SKM-1 (cell line): ENCODE results near the gene ZYG11A.

ENCODE experiments used
- DNase-seq: peaks from one replicate; lab custom pipeline; 2025; ENCODE audit not compliant: unreplicated experiment; lab: John Stamatoyannopoulos, UW

Gene ZYG11A

DNA sequence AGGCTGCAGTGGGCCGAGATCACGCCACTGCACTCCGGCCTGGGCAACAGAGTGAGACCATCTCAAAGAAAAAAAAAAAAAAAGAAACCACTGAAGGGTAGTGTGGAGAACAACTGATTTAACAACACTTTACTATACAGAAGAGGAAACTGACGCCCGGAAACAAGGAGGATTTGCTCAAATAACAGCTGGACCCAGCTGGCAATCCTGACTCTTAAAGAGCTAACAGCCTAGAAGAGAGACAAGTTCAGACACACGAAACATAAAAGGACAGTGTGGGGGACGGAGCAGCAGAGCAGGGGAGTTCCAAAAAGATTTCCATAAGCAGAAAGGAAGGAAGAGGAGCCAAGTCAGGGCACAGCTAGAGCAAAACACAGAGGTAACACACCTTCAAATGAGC is 74.6 kb downstream of the ZYG11A start:
- DNase-seq: no peak

DNA sequence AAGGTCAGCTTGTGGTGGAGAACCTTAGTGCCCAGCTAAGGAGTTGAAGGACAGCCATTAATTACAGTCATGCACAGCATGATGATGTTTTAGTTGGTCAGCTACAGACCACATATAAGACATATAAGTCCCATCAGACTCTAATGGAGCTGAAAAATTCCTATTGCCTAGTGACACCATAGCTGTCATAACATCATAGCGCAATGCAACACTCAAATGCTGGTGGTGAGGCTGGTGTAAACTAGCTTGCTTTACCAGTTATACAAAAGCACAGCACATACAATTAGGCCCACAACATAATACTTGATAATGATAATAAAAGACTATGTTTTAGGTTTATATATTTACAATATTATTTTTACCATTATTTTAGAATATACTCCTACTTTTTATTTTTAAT is 75.0 kb downstream of the ZYG11A start:
- DNase-seq: no peak

DNA sequence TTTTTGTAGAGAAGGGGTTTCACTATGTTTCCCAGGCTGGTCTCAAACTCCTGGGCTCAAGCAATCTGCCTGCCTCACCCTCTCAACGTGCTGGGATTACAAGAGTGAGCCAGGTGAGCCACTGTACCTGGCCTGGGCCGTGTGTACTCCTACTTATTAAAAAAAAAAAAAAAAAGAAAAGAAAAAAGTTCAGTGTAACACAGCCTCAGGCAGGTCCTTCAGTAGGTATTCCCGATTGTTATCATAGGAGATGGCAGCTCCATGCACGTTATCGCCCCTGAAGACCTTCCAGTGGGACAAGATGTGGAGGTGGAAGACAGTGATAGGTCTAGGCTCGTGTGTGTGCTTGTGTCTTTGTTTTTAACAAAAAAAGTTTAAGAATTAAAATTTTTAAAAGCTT is 75.6 kb downstream of the ZYG11A start:
- no peak for DNase-seq

DNA sequence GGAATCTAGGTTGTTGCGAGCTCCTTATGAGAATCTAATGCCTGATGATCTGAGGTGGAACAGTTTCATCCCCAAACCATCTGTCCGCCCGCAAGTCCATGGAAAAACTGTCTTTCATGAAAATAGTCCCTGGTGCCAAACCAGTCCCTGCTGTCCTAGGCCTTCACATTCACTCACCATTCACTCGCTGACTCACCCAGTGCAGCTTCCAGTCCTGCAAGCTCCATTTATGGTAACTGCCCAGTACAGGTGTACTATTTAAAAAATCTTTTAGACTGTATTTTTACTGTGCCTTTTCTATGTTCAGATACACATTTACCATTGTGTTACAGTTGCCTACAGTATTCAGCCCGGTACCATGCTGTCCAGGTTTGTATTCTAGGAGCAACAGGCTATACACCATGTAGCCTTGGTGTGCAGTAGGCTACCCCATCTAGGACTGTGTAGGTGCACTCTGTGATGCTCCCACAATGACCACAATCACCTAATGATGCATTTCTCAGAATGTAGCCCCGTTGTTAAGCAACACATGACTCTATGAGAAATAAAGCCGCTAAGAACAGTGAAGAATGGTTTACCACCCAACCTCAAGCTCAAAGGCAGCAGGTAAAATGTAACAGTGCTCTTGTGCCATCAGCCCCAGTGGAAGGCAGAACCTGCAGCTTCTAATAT is 76.6 kb downstream of the ZYG11A start:
- no peak for DNase-seq

DNA sequence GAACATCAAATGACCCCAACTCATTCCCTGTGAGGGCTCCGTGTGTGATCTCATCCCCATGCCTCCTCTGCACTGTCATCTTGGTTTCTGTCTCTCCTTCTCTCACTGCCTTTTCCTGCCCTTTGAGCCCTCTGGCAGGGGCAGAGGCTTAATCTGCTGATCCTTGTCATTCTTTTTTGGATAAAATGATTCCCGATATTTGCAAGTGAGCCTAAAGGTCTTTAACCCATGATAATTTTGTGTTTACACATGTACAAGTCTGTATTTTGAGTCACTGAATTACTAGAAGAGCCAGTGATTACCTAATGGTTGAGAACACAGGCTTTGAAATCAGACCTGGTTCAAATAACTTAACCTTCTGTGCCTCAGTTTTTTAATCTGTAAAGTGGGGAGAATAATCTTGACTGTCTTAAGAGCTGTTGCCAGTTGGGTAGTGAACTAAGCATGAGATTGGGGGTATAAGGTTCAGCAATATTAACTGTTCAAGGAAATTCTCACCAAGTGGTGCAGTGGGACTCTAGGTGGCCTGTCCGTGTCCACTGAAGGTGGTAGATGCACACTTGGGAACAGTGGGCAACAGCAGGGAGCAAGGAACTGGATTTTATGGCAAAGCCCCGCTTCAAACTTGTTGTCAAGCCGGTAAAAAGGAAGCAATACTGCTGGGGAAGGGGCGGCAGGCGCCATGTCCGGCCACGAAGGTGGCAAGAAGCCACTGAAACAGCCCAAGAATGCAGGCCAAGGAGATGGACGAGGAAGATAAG is 77.3 kb downstream of the ZYG11A start:
- no peak for DNase-seq

DNA sequence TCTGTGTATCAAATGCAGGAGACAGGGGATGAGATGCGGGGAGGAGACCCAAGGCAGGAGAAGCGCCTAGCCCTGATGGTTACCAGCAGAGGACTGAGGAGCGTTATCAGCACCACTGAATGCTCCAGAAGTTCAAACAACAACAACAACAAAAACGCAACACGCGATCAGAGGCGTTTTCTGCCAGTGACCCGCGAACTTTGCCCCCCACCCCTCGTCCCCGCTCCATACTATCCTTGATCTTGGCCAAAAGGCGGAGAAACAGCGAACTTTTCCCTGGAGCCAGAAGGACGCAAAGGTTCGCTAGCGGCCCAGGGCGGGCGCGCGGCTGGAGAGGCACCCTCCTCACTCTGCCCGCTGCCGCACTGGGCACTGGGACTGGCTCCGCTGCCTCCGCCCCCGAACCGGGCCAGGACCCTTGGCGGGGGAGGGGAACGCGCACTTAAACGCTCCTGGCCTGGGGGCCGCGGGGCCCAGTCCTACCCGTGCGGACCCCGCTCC is 78.3 kb downstream of the ZYG11A start:
- DNase-seq: no peak

DNA sequence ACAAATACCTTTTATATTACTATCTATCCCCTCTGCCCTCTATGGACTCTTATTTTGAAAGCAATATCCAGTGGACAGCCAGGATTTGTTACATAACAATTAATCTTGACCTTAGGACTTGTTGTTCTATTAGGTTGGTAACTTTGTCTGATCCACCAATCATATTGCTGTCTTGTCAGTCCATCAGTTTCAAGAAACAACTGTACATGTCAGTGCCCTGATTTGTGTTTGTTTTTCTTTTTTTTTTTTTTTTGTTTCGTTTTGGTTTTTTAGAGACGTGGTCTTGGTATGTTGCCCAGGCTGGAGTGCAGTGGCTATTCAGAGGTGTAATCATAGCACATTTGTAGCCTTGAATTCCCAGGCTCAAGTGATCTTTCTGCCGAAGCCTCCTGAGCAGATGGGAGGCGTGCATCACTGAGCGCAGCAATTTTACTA is 83.0 kb downstream of the ZYG11A start:
- DNase-seq: no peak

DNA sequence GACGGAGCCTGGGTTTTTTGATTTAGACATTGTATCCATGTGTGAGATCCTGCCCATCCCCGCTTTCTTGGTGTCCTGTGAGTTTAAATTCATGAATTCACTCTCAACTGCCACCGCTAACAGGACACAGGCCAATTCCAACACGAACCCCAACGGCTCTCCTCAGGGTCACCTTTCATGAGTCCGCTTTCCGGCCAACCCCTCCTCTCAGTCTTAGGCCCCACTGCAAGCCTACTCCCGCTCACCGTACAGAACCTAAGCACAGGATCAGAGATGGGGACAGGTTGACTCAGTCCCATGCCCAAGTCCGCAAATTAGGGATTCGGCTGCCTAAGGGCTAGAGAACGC is 84.3 kb downstream of the ZYG11A start:
- DNase-seq: no peak

DNA sequence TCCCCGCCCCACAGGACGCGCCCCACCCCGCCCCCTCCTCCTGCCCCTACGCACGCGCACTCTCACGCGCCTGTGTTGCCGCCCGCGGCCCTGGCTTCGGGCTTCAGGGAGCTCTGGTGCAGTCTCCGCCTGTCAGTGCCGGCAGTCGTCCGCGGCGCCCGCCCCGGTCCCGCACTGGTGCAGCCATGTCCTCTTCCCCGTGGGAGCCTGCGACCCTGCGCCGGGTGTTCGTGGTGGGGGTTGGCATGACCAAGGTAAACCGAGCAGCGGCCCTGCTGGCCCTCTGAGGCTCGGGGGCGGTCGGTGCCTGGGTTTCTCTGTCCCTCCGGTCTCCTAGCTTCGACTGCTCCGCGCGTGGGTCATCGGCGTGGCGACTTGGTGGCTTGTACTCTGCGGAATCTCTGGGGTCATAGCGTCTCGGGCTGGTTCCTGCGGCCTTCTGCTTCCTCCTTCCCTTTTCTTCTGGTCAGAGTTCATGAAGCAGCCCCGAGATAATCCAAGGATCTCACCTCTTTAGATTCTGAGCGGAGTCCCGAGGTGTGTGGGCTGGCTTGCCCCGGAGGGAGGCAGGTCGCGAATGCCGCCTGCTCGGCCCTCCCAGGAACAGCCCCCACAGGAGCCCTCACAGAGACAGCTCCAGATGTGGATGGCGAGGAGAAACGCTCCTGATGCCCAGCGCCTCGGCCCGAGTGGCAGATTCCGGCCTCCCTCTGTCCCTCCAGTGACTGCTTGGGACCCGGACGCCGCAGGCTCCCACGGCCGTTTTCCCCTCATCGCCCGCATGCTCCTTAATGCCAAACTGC is 84.9 kb downstream of the ZYG11A start, which contains the start of gene SCP2:
TSS of gene SCP2 (plus strand) at position 65 of the 803 bp plus-strand sequence. CDS start at position 186, 121 bp downstream.
- DNase-seq: peak; percentile 18

DNA sequence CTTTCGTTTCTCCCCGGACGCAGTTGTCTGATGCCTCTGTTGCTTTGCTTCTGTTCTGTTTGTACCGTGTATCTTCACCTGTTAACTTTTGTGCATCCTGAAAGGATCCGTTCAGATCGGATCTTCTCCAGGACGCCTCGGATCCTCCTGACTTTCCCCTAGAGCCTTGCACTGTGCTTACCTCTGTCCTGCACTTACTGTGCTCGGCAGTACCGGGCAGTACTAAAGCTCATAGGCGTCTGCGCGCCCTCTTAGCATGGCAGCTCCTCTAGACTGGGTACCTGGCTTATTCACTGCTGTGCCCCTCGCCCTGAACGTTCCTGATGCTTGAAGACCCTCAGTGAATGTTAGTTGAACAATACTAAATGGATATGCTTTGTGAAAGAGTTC is 85.5 kb downstream of the ZYG11A start:
- no peak for DNase-seq

DNA sequence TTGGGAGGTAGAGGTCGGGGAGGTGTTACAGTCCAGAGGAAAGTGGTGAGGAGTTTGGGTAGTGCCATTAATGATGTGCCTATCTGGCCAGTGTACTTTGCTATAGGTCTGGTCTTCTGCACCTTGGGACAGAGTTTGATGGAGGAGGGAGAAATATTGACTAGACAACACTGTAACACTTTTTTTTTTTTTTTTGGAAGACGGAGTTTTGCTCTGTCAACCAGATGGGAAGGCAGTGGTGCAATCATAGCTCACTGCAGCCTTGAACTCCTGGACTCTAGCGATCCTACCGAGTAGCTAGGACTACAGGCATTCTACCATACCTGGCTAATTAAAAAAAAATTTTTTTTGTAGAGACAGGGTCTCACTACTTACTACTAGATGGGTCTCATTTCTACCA is 86.5 kb downstream of the ZYG11A start:
- no peak for DNase-seq

DNA sequence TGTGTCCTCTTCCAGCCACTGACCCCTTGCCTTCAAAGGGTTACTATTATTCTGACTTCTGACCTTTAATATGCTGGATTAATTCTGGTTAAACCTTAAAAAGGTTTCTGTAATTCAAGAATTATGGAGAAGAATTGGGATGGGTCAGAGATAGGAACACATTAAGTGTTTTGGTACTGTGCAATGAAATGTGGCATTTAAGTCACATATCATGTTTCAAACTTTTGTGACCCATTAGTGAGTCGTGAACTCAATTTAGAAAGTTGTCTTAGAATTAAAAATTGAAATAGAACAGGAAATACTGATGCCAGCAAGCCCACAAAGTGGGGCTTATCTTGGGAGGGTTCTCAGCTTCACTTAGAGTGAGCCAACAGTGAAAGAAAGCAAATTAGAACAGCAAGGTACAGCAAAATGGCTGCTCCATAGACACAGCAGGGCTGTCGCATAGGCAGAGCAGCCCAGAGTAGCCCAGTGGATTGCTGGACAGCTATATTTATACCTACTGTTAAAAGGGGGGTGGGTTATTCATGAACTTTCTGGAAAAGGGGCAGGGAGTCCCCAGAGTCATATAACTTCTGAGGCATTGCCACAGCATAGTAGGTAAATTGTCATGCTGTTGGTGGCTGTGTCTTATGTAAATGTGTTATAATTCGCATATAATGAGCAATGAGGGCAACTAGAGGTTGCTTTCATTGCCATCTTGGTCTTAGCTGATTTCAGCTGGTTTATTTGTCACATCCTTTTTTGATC is 95.0 kb downstream of the ZYG11A start:
- DNase-seq: no peak

DNA sequence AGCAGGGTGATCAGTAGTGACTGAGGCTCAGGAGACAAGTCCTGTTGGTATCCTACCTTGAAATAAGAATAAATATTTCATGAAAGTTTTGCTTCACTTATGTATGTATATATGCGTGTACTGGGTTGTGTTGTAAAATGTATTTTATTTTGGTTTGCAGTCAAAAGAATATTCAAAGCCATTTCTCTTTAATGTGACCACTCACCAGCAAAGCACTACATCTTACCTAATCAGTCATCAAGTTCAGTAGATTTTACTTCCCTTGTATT is 95.6 kb downstream of the ZYG11A start:
- no peak for DNase-seq

DNA sequence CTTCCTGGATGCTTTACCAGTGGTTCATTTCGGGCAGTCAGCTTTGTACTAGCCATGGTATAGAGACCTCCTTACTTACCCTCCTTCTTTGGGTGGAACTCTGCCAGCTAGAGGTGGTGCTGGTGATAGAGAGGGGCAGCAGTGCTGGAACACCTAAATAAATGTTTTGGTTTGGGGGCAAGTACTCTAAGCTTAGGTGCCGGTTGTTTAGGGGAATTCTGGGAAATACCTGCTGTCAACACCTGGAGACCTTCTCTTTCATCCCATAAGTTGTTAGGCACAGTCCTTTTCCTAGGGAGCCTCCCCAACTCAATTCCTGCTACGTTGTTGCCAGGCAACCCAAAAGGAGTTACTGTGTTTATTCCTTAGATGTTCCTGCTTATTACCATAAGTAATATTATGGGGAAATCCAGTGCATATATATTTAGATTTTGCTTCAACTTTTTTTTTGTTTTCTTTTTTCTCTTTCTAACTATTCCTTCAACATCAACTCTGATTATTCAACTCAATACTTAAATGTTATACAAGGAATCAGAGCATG is 101.4 kb downstream of the ZYG11A start:
- no peak for DNase-seq

DNA sequence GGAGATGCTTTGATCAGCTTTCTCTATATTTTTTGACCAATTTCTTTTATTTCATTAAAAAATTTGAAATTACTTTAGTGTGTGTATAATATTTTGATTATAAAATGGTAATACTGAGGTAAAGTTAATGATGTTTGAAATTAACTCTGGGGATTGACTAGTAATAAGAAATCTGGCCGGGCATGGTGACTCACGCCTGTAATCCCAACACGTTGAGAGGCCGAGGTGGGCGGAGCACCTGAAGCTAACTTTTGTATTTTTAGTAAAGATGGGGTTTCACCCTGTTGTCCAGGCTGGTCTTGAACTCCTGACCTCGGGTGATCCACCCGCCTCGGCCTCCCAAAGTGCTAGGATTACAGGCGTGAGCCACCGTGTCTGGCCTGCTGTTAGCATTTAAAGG is 102.0 kb downstream of the ZYG11A start:
- DNase-seq: no peak
